Activated CD4-positive, alpha-beta T cell treated with anti-CD3 and anti-CD28 coated beads for 36 hours (primary cell): ENCODE measurements around the gene CAMSAP1. TPM values are rescaled to one million over a fixed set of nuclear protein-coding genes. Genes with fewer than 3 reads are reported as not detected.

Experiments used
- ATAC-seq: fragments of 200-7000 bp; cut with Tn5 transposase; one replicate; pipeline ENCODE4 v1.10.0; 2021; ENCODE audit warnings: mild to moderate bottlenecking, moderate library complexity
- CTCF ChIA-PET: fragments of 350-600 bp; sonication (Branson Sonifier 250); formaldehyde crosslinking; loops from one replicate; lab custom pipeline; 2021; ENCODE audit warnings: antibody characterized with exemption; lab: Charles Lee
- POLR2A ChIA-PET: fragments of 350-600 bp; sonication (Branson Sonifier 250); formaldehyde crosslinking; loops from one replicate; lab custom pipeline; 2021; ENCODE audit warnings: antibody characterized with exemption, inconsistent platforms; lab: Charles Lee
- DNase-seq: peaks from one replicate; pipeline ENCODE4 v3.0.0-alpha.2; 2020
- H3K27ac Mint-ChIP-seq: one replicate; pipeline ENCODE4 v1.8.0; 2021; ENCODE audit warnings: mixed read lengths
- H3K27me3 Mint-ChIP-seq: one replicate; pipeline ENCODE4 v1.8.0; 2021; ENCODE audit warnings: mixed read lengths
- H3K36me3 Mint-ChIP-seq: one replicate; pipeline ENCODE4 v1.8.0; 2021; ENCODE audit warnings: low read depth, mixed read lengths
- H3K4me1 Mint-ChIP-seq: one replicate; pipeline ENCODE4 v1.8.0; 2021; ENCODE audit warnings: mixed read lengths
- H3K4me3 Mint-ChIP-seq: one replicate; pipeline ENCODE4 v1.8.0; 2021; ENCODE audit warnings: mild to moderate bottlenecking, moderate library complexity, mixed read lengths
- H3K9me3 Mint-ChIP-seq: one replicate; pipeline ENCODE4 v1.8.0; 2021; ENCODE audit warnings: low read depth, mixed read lengths
- intact Hi-C, 2 experiments: fragments of 100-400 bp; cut with DNase I in 1 of 2; cut with micrococcal nuclease in 1 of 2; formaldehyde crosslinking; loops; one replicate each; pipeline versions ENCODE4 v1.14.2 to v1.15.1; 2022 to 2024; cut with DNase I, micrococcal nuclease
- total RNA-seq, 2 experiments: library from RNA; stranded (reverse); gene quantifications; one replicate each; pipeline ENCODE4 v1.2.3, GENCODE V29; 2021

The CAMSAP1 gene
- total RNA-seq, 2 experiments from 2014 or later = 31.2 to 33.4 TPM

GRCh38 chr9:135764731-135765130 is 142.6 kb downstream of the CAMSAP1 start:
- H3K36me3 Mint-ChIP-seq = no peaks in the 10 kb centered on the region
- H3K27me3 Mint-ChIP-seq = no peaks in the 10 kb centered on the region
- peaks cover 5% of the 10 kb centered on the region for H3K9me3 Mint-ChIP-seq
- H3K4me3 Mint-ChIP-seq = no peak overlapping the region
- no peak for DNase-seq
- no peaks in the 10 kb centered on the region for H3K4me1 Mint-ChIP-seq
- ChIA-PET POLR2A (no interaction called here), CTCF (no interaction called here)
- intact Hi-C loops = no loop called here
- H3K27ac Mint-ChIP-seq = no peak overlapping the region
- ATAC-seq = no peak

- CTCF ChIA-PET = no interaction called here
- H3K4me1 Mint-ChIP-seq = no peaks in the 10 kb centered on the region
- intact Hi-C loops = no loop called here
- no peak for ATAC-seq
- POLR2A ChIA-PET = no interaction called here
- H3K4me3 Mint-ChIP-seq = no peak overlapping the region
- no peaks in the 10 kb centered on the region for H3K27me3 Mint-ChIP-seq
- no peak overlapping the region for H3K27ac Mint-ChIP-seq
- H3K9me3 Mint-ChIP-seq = peaks cover 5% of the 10 kb centered on the region
- no peaks in the 10 kb centered on the region for H3K36me3 Mint-ChIP-seq
- DNase-seq = no peak
These were observed 143.5 kb downstream of the CAMSAP1 start for GRCh38 chr9:135763716-135764446.

- H3K4me3 Mint-ChIP-seq = no peak overlapping the region
- no peaks in the 10 kb centered on the region for H3K36me3 Mint-ChIP-seq
- ChIA-PET CTCF (interaction anchor here (0.6 kb wide), 1 partner anchor 314 kb away, joined by 3 read pairs; no protein-coding TSS in a partner anchor), POLR2A (no interaction called here)
- no peak for ATAC-seq
- no peak for DNase-seq
- intact Hi-C loops = no loop called here
- no peaks in the 10 kb centered on the region for H3K27me3 Mint-ChIP-seq
- no peaks in the 10 kb centered on the region for H3K4me1 Mint-ChIP-seq
- H3K27ac Mint-ChIP-seq = no peak overlapping the region
- H3K9me3 Mint-ChIP-seq = peaks cover 5% of the 10 kb centered on the region
These were observed 144.4 kb downstream of the CAMSAP1 start for GRCh38 chr9:135762921-135763320.

- H3K9me3 Mint-ChIP-seq = peaks cover 5% of the 10 kb centered on the region
- H3K27me3 Mint-ChIP-seq = no peaks in the 10 kb centered on the region
- intact Hi-C loops = no loop called here
- no peak overlapping the region for H3K4me3 Mint-ChIP-seq
- H3K27ac Mint-ChIP-seq = no peak overlapping the region
- no peaks in the 10 kb centered on the region for H3K4me1 Mint-ChIP-seq
- no peak for DNase-seq
- no peaks in the 10 kb centered on the region for H3K36me3 Mint-ChIP-seq
- POLR2A ChIA-PET = no interaction called here
- no peak for ATAC-seq
- CTCF ChIA-PET = no interaction called here
These were observed 145.5 kb downstream of the CAMSAP1 start for GRCh38 chr9:135761845-135762168.

- H3K4me3 Mint-ChIP-seq = no peak overlapping the region
- no peaks in the 10 kb centered on the region for H3K27me3 Mint-ChIP-seq
- CTCF ChIA-PET = no interaction called here
- H3K4me1 Mint-ChIP-seq = no peaks in the 10 kb centered on the region
- no peak overlapping the region for H3K27ac Mint-ChIP-seq
- ATAC-seq (no peak), DNase-seq (no peak)
- no peaks in the 10 kb centered on the region for H3K36me3 Mint-ChIP-seq
- POLR2A ChIA-PET = no interaction called here
- intact Hi-C loops = no loop called here
- peaks cover 5% of the 10 kb centered on the region for H3K9me3 Mint-ChIP-seq
These were observed 146.0 kb downstream of the CAMSAP1 start for GRCh38 chr9:135761150-135761844.

- ChIA-PET POLR2A (no interaction called here), CTCF (no interaction called here)
- ATAC-seq = no peak
- Mint-ChIP-seq H3K4me3 (no peak overlapping the region), H3K9me3 (no peaks in the 10 kb centered on the region), H3K27ac (no peak overlapping the region), H3K36me3 (no peaks in the 10 kb centered on the region), H3K27me3 (no peaks in the 10 kb centered on the region), H3K4me1 (no peaks in the 10 kb centered on the region)
- intact Hi-C loops = no loop called here
- no peak for DNase-seq
These were observed 146.9 kb downstream of the CAMSAP1 start for GRCh38 chr9:135760465-135760864.

GRCh38 chr9:135759676-135760300 is 147.6 kb downstream of the CAMSAP1 start:
- Mint-ChIP-seq H3K4me1 (no peaks in the 10 kb centered on the region), H3K36me3 (no peaks in the 10 kb centered on the region), H3K4me3 (no peak overlapping the region), H3K27me3 (no peaks in the 10 kb centered on the region), H3K9me3 (no peaks in the 10 kb centered on the region), H3K27ac (no peak overlapping the region)
- no peak for DNase-seq
- ChIA-PET POLR2A (no interaction called here), CTCF (interaction anchor here (0.6 kb wide), 1 partner anchor 274 kb away, joined by 3 read pairs; no protein-coding TSS in a partner anchor)
- intact Hi-C loops = no loop called here
- ATAC-seq = no peak

GRCh38 chr9:135758870-135759269 is 148.5 kb downstream of the CAMSAP1 start:
- no peaks in the 10 kb centered on the region for H3K27me3 Mint-ChIP-seq
- H3K4me1 Mint-ChIP-seq = no peaks in the 10 kb centered on the region
- no peaks in the 10 kb centered on the region for H3K36me3 Mint-ChIP-seq
- POLR2A ChIA-PET = no interaction called here
- CTCF ChIA-PET = interaction anchor here (0.6 kb wide), 1 partner anchor 275 kb away, joined by 3 read pairs; no protein-coding TSS in a partner anchor
- intact Hi-C loops = no loop called here
- ATAC-seq (no peak), DNase-seq (no peak)
- no peak overlapping the region for H3K27ac Mint-ChIP-seq
- H3K9me3 Mint-ChIP-seq = no peaks in the 10 kb centered on the region
- H3K4me3 Mint-ChIP-seq = no peak overlapping the region

Other genes starting within 250 kb of the CAMSAP1 start
- gene LCN9, start 244.2 kb downstream of the CAMSAP1 start, total RNA-seq = not detected
- not detected for gene SOHLH1, start 208.1 kb downstream of the CAMSAP1 start, total RNA-seq
- gene KCNT1, start 205.4 kb downstream of the CAMSAP1 start, total RNA-seq = not detected
- gene UBAC1, start 53.8 kb upstream of the CAMSAP1 start, total RNA-seq = 10 to 100 TPM; 41.7 to 42.8 TPM
- gene NACC2, start 187.7 kb upstream of the CAMSAP1 start, total RNA-seq = 1 to 10 TPM; 4.2 to 5.2 TPM
- 10 to 100 TPM; 25.4 to 28.8 TPM for gene TMEM250, start 211.3 kb upstream of the CAMSAP1 start, total RNA-seq